Right lobe of liver (tissue), 4 donors: ENCODE measurements around the gene ITM2B.

Experiments used
- POLR2A ChIP-seq: fragments of 450-650 bp; IDR thresholded peaks from one replicate; pipeline ENCODE4 v1.6.1; 2017; ENCODE audit warnings: antibody characterized with exemption, mild to moderate bottlenecking
- TF ChIP-seq, protein P1 (sequence below), 4 donors: fragments of 200-600 bp in 3 of 4; fragments of 450-650 bp in 1 of 4; IDR thresholded peaks; one replicate each; pipeline versions ENCODE4 v1.5.1 to v1.8.0; 2016 to 2022; ENCODE audit warnings: antibody characterized with exemption in 4 of 4, mild to moderate bottlenecking in 2 of 4
- donor health status: DM: no; HTN: no; CAD: no.
- donor health status: DM: no; HTN: no; CAD: no.
- donor health status: DM: no; HTN: yes; CAD: no.

DNA sequence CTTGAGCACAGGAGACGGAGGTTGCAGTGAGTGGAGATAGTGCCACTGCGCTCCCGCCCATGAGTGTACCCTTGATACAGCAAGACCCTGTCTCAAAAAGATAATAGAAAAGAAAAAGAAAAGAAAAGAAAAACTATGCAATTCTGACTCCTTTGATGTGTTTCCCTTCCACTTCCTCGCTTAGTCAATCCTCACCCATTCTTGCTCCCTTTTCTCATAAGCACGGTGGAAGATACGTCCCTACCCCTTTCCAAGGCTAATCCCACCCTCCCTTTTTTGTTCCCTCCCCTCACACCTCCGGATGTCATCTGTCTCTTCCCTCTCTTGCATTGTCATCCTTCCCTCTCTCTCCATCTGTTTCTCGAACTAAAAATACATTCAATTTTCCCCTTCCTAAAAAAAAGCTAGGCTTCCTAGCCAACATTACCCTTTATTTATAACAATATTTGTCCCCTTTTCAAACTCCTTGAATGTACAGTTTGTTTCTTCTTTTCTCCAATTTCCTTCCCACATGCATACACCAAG lies 40.5 kb upstream of the ITM2B start:
- TF ChIP-seq, protein P1, sequence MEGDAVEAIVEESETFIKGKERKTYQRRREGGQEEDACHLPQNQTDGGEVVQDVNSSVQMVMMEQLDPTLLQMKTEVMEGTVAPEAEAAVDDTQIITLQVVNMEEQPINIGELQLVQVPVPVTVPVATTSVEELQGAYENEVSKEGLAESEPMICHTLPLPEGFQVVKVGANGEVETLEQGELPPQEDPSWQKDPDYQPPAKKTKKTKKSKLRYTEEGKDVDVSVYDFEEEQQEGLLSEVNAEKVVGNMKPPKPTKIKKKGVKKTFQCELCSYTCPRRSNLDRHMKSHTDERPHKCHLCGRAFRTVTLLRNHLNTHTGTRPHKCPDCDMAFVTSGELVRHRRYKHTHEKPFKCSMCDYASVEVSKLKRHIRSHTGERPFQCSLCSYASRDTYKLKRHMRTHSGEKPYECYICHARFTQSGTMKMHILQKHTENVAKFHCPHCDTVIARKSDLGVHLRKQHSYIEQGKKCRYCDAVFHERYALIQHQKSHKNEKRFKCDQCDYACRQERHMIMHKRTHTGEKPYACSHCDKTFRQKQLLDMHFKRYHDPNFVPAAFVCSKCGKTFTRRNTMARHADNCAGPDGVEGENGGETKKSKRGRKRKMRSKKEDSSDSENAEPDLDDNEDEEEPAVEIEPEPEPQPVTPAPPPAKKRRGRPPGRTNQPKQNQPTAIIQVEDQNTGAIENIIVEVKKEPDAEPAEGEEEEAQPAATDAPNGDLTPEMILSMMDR (IDR thresholded peaks at IDR 0.05) = no peak
- TF ChIP-seq POLR2A = no peak
